SK-N-SH (cell line): ENCODE data around the gene AP4M1.
A peak's percentile ranks its signal among the peaks of the same experiment; 100 is the strongest.

ENCODE experiments used
- ELF1 ChIP-seq: IDR thresholded peaks from 2 replicates; pipeline ENCODE4 v1.4.0; 2012
- EP300 ChIP-seq, 2 experiments: IDR thresholded peaks; 2 replicates each; pipeline versions ENCODE4 v1.4.0 to v1.6.1; 2012; ENCODE audit warnings: borderline replicate concordance in 1 of 2, low read depth in 1 of 2, low read length in 1 of 2
- FOSL2 ChIP-seq: IDR thresholded peaks from 2 replicates; pipeline ENCODE4 v1.4.0; 2012; ENCODE audit warnings: low read depth, mild to moderate bottlenecking, moderate library complexity, borderline replicate concordance
- GATA2 ChIP-seq: sonication (generic); formaldehyde crosslinking; IDR thresholded peaks from 2 replicates; pipeline ENCODE4 v1.5.0; 2020; ENCODE audit warnings: mild to moderate bottlenecking, missing genetic modification reagents
- MXI1 ChIP-seq: IDR thresholded peaks from 2 replicates; pipeline ENCODE4 v1.6.1; 2012; ENCODE audit warnings: mild to moderate bottlenecking, low read depth, low read length, improper control_type of control experiment
- YY1 ChIP-seq: IDR thresholded peaks from 2 replicates; pipeline ENCODE4 v1.4.0; 2012; ENCODE audit warnings: low read depth, mild to moderate bottlenecking
- TF ChIP-seq, protein P1 (sequence below): fragments of 200-600 bp; sonication (generic); IDR thresholded peaks from 2 replicates; pipeline ENCODE4 v1.6.1; 2017; ENCODE audit warnings: antibody characterized with exemption, mild to moderate bottlenecking, moderate library complexity
- TF ChIP-seq, protein P2 (sequence below): fragments of 150-350 bp; IDR thresholded peaks from 2 replicates; pipeline ENCODE4 v1.6.1; 2017; ENCODE audit warnings: antibody characterized with exemption, low read length, low read depth, borderline replicate concordance
- TF ChIP-seq, protein P3 (sequence below): IDR thresholded peaks from 2 replicates; pipeline ENCODE4 v1.6.1; 2012; ENCODE audit warnings: mild to moderate bottlenecking, low read depth, low read length, moderate library complexity

DNA sequence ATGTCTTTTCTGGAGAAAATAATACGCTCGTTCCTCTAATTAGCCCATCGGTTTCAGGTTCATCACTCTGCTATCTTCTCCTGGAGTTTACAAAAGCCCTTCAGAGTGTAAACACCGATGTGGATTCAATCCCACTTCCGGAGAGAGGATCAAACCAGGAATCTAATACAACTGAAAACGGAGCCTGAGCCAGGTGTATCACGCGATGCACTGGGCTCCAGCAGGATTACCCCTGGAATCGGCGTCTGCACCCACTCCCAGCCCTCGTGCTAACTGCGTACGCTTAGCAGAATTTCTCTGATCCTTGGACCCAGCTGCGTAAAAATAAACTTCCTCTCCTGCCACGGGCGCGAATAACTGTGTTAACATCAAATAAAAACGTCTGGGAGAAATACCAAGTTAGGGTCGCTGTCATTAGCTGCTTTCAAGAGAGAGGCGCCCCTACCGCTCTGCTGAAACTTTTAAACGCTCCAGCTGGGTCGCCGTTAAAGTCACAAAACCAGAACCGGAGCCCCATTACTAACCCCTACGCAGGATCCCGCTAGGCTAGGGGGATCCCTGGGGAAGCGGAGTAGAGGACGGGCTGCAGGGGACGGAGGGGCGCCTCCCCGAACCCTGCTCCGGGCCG lies 20.4 kb upstream of the AP4M1 start:
- no peak for TF ChIP-seq YY1
- TF ChIP-seq, protein P1, sequence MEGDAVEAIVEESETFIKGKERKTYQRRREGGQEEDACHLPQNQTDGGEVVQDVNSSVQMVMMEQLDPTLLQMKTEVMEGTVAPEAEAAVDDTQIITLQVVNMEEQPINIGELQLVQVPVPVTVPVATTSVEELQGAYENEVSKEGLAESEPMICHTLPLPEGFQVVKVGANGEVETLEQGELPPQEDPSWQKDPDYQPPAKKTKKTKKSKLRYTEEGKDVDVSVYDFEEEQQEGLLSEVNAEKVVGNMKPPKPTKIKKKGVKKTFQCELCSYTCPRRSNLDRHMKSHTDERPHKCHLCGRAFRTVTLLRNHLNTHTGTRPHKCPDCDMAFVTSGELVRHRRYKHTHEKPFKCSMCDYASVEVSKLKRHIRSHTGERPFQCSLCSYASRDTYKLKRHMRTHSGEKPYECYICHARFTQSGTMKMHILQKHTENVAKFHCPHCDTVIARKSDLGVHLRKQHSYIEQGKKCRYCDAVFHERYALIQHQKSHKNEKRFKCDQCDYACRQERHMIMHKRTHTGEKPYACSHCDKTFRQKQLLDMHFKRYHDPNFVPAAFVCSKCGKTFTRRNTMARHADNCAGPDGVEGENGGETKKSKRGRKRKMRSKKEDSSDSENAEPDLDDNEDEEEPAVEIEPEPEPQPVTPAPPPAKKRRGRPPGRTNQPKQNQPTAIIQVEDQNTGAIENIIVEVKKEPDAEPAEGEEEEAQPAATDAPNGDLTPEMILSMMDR, result no peak
- TF ChIP-seq MXI1, result peak; percentile 55; the same call in 1 of the 2 replicates
- TF ChIP-seq GATA2 (CRISPR knock-in tag), result no peak
- TF ChIP-seq, protein P2, sequence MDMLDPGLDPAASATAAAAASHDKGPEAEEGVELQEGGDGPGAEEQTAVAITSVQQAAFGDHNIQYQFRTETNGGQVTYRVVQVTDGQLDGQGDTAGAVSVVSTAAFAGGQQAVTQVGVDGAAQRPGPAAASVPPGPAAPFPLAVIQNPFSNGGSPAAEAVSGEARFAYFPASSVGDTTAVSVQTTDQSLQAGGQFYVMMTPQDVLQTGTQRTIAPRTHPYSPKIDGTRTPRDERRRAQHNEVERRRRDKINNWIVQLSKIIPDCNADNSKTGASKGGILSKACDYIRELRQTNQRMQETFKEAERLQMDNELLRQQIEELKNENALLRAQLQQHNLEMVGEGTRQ, result no peak
- TF ChIP-seq EP300 (IDR thresholded peaks at IDR 0.05; ENCODE audit: borderline replicate concordance in 1 of 2, low read depth in 1 of 2, low read length in 1 of 2), result no peak
- TF ChIP-seq, protein P3, sequence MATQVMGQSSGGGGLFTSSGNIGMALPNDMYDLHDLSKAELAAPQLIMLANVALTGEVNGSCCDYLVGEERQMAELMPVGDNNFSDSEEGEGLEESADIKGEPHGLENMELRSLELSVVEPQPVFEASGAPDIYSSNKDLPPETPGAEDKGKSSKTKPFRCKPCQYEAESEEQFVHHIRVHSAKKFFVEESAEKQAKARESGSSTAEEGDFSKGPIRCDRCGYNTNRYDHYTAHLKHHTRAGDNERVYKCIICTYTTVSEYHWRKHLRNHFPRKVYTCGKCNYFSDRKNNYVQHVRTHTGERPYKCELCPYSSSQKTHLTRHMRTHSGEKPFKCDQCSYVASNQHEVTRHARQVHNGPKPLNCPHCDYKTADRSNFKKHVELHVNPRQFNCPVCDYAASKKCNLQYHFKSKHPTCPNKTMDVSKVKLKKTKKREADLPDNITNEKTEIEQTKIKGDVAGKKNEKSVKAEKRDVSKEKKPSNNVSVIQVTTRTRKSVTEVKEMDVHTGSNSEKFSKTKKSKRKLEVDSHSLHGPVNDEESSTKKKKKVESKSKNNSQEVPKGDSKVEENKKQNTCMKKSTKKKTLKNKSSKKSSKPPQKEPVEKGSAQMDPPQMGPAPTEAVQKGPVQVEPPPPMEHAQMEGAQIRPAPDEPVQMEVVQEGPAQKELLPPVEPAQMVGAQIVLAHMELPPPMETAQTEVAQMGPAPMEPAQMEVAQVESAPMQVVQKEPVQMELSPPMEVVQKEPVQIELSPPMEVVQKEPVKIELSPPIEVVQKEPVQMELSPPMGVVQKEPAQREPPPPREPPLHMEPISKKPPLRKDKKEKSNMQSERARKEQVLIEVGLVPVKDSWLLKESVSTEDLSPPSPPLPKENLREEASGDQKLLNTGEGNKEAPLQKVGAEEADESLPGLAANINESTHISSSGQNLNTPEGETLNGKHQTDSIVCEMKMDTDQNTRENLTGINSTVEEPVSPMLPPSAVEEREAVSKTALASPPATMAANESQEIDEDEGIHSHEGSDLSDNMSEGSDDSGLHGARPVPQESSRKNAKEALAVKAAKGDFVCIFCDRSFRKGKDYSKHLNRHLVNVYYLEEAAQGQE, result no peak; the same call in 1 of the 2 replicates
- TF ChIP-seq FOSL2, result no peak
- TF ChIP-seq ELF1, result no peak
